IMR-90 (cell line): ENCODE data around the gene LIMCH1. TPM values are rescaled to one million over a fixed set of nuclear protein-coding genes. Genes with fewer than 3 reads are reported as not detected.

Experiments
- ATAC-seq: fragments of 200-7000 bp; cut with Tn5 transposase; 2 replicates; pipeline ENCODE4 v1.9.1; 2020; ENCODE audit warnings: low read depth, mild to moderate bottlenecking, moderate library complexity
- BruUV-seq: library from RNA; stranded (reverse); fragments of 400-500 nt; replicated peaks from 2 replicates; lab custom pipeline; 2021; lab: Mats Ljungman, UMichigan
- CTCF ChIA-PET: fragments of 300-600 bp; formaldehyde crosslinking; extraction: SDS; loops from one replicate; lab custom pipeline; 2021; ENCODE audit warnings: antibody characterized with exemption; lab: Yijun Ruan, JAX
- POLR2A ChIA-PET: fragments of 300-600 bp; sonication (Branson Sonifier 250); formaldehyde crosslinking; loops from one replicate; lab custom pipeline; 2022; ENCODE audit warnings: antibody characterized with exemption; ENCODE audit not compliant: unreplicated experiment; lab: Charles Lee
- DNase-seq: peaks from one replicate; pipeline ENCODE4 v3.0.0; 2013
- H2AFZ ChIP-seq: replicated peaks from 2 replicates; pipeline ENCODE3; 2013; ENCODE audit warnings: low read length, mild to moderate bottlenecking; ENCODE audit not compliant: poor library complexity
- H2AK5ac ChIP-seq: 2 replicates; pipeline ENCODE4 v1.6.1; 2013; ENCODE audit warnings: low read depth, low read length, inconsistent platforms
- H2AK9ac ChIP-seq: replicated peaks from 2 replicates; pipeline ENCODE3; 2013; ENCODE audit warnings: mild to moderate bottlenecking, low read depth, low read length, moderate library complexity; ENCODE audit not compliant: poor library complexity
- H2BK120ac ChIP-seq: 2 replicates; pipeline ENCODE4 v1.6.1; 2013; ENCODE audit warnings: low read depth, low read length, inconsistent platforms
- H2BK15ac ChIP-seq: 3 replicates; pipeline ENCODE4 v1.6.1; 2013; ENCODE audit warnings: low read depth, low read length, inconsistent platforms
- H2BK20ac ChIP-seq: 2 replicates; pipeline ENCODE4 v1.6.1; 2013; ENCODE audit warnings: low read depth, mild to moderate bottlenecking, inconsistent platforms, low read length, moderate library complexity
- H2BK5ac ChIP-seq: 2 replicates; pipeline ENCODE4 v1.6.1; 2013; ENCODE audit warnings: mild to moderate bottlenecking, low read depth, low read length, inconsistent platforms; ENCODE audit not compliant: poor library complexity, severe bottlenecking
- H3K14ac ChIP-seq: replicated peaks from 2 replicates; pipeline ENCODE4 v1.6.1; 2013; ENCODE audit warnings: low read depth, low read length, inconsistent platforms
- H3K18ac ChIP-seq: 2 replicates; pipeline ENCODE4 v1.6.1; 2013; ENCODE audit warnings: low read depth, low read length, control low read depth
- H3K23ac ChIP-seq: 2 replicates; pipeline ENCODE4 v1.6.1; 2013; ENCODE audit warnings: low read depth, low read length, inconsistent platforms
- H3K27ac ChIP-seq: 2 replicates; pipeline ENCODE4 v1.5.1; 2013; ENCODE audit warnings: mild to moderate bottlenecking, control low read depth, low read length; ENCODE audit not compliant: insufficient read depth
- H3K27me3 ChIP-seq: 2 replicates; pipeline ENCODE4 v1.6.1; 2013; ENCODE audit warnings: low read length; ENCODE audit not compliant: control insufficient read depth, insufficient read depth
- H3K36me3 ChIP-seq: 2 replicates; pipeline ENCODE4 v1.6.1; 2013; ENCODE audit warnings: low read length, mixed read lengths; ENCODE audit not compliant: control insufficient read depth, insufficient read depth
- H3K4ac ChIP-seq: 2 replicates; pipeline ENCODE4 v1.6.1; 2013; ENCODE audit warnings: low read depth, low read length, inconsistent platforms
- H3K4me1 ChIP-seq: 2 replicates; pipeline ENCODE4 v1.6.1; 2013; ENCODE audit warnings: low read length, mixed read lengths; ENCODE audit not compliant: control insufficient read depth, insufficient read depth
- H3K4me2 ChIP-seq: 2 replicates; pipeline ENCODE4 v1.6.1; 2013; ENCODE audit warnings: low read depth, mild to moderate bottlenecking, control low read depth, low read length, moderate library complexity
- H3K4me3 ChIP-seq: 2 replicates; pipeline ENCODE4 v1.5.1; 2013; ENCODE audit warnings: low read depth, mild to moderate bottlenecking, control low read depth, low read length, moderate library complexity; ENCODE audit not compliant: insufficient read depth
- H3K56ac ChIP-seq: 2 replicates; pipeline ENCODE4 v1.6.1; 2013; ENCODE audit warnings: low read length, inconsistent platforms; ENCODE audit not compliant: insufficient read depth; ENCODE audit errors: extremely low read depth
- H3K79me1 ChIP-seq, 2 experiments: 2 replicates each; pipeline ENCODE4 v1.6.1; 2013; ENCODE audit warnings: low read length in 2 of 2, inconsistent platforms in 1 of 2, low read depth in 1 of 2
- H3K9ac ChIP-seq: 2 replicates; pipeline ENCODE4 v1.6.1; 2013; ENCODE audit warnings: low read depth, low read length, control low read depth
- H3K9me1 ChIP-seq: 2 replicates; pipeline ENCODE4 v1.6.1; 2013; ENCODE audit warnings: low read length, inconsistent platforms; ENCODE audit not compliant: insufficient read depth
- H3K9me3 ChIP-seq: 2 replicates; pipeline ENCODE4 v1.6.1; 2013; ENCODE audit warnings: low read length; ENCODE audit not compliant: control insufficient read depth, insufficient read depth
- H4K20me1 ChIP-seq: 2 replicates; pipeline ENCODE4 v1.6.1; 2013; ENCODE audit warnings: low read length, inconsistent platforms; ENCODE audit not compliant: insufficient read depth
- H4K5ac ChIP-seq: 2 replicates; pipeline ENCODE4 v1.6.1; 2013; ENCODE audit warnings: mild to moderate bottlenecking, low read depth, low read length, control low read depth
- H4K8ac ChIP-seq, 2 experiments: 2 replicates each; pipeline ENCODE4 v1.6.1; 2013; ENCODE audit warnings: low read depth in 2 of 2, low read length in 2 of 2, control low read depth in 1 of 2, inconsistent platforms in 1 of 2
- H4K91ac ChIP-seq: 2 replicates; pipeline ENCODE4 v1.6.1; 2013; ENCODE audit warnings: low read depth, low read length, inconsistent platforms; ENCODE audit not compliant: insufficient read depth
- BHLHE40 ChIP-seq: fragments of 150-350 bp; IDR thresholded peaks from 2 replicates; pipeline ENCODE4 v1.6.1; 2016; ENCODE audit warnings: mild to moderate bottlenecking, low read depth, low read length
- CHD1 ChIP-seq: IDR thresholded peaks from 2 replicates; pipeline ENCODE4 v1.6.1; 2012; ENCODE audit warnings: low read depth, low read length, improper control_type of control experiment
- ELK1 ChIP-seq: fragments of 150-350 bp; IDR thresholded peaks from 2 replicates; pipeline ENCODE4 v1.6.1; 2016; ENCODE audit warnings: low read depth, mild to moderate bottlenecking, low read length, moderate library complexity, borderline replicate concordance
- MAFK ChIP-seq: IDR thresholded peaks from 2 replicates; pipeline ENCODE4 v1.6.1; 2012; ENCODE audit warnings: low read depth, low read length, improper control_type of control experiment
- MAZ ChIP-seq: IDR thresholded peaks from 2 replicates; pipeline ENCODE4 v1.6.1; 2012; ENCODE audit warnings: low read depth, mild to moderate bottlenecking, low read length, improper control_type of control experiment, moderate library complexity, borderline replicate concordance
- POLR2A ChIP-seq: IDR thresholded peaks from 2 replicates; pipeline ENCODE4 v1.6.1; 2012; ENCODE audit warnings: mild to moderate bottlenecking, low read depth, low read length
- RAD21 ChIP-seq: IDR thresholded peaks from 2 replicates; pipeline ENCODE4 v1.6.1; 2012; ENCODE audit warnings: low read length, improper control_type of control experiment
- RCOR1 ChIP-seq: IDR thresholded peaks from 2 replicates; pipeline ENCODE4 v1.6.1; 2012; ENCODE audit warnings: mild to moderate bottlenecking, low read length, improper control_type of control experiment; ENCODE audit not compliant: insufficient replicate concordance
- RFX5 ChIP-seq: IDR thresholded peaks from 2 replicates; pipeline ENCODE4 v1.8.0; 2012; ENCODE audit warnings: low read depth, mild to moderate bottlenecking, low read length, moderate library complexity
- SMC3 ChIP-seq: fragments of 150-350 bp; IDR thresholded peaks from 2 replicates; pipeline ENCODE4 v1.6.1; 2016; ENCODE audit warnings: low read depth, mild to moderate bottlenecking, antibody characterized with exemption, low read length, moderate library complexity
- WGBS, 2 experiments: methylation state at CpG; one replicate each; pipeline versions ENCODE4 v1.1.5 to v1.1.7; 2013; ENCODE audit warnings: missing lambda C conversion rate in 2 of 2; ENCODE audit not compliant: insufficient read length in 1 of 2; ENCODE audit errors: extremely low coverage in 2 of 2; 5-methylcytosine and 5-hydroxymethylcytosine counted together
- dilution Hi-C: fragments of 300-500 bp; cut with HindIII; formaldehyde crosslinking; loops from one replicate; pipeline ENCODE4 v1.14.3; 2018; ENCODE audit warnings: low sequenced_read_pairs; ENCODE audit not compliant: unreplicated experiment
- in situ Hi-C: fragments of 300-500 bp; cut with MboI; formaldehyde crosslinking; loops from 3 replicates; pipeline ENCODE4 v1.14.3; 2019; ENCODE audit warnings: low sequenced_read_pairs, inconsistent platforms, mixed read lengths
- intact Hi-C: fragments of 100-400 bp; cut with micrococcal nuclease; formaldehyde crosslinking; loops from 2 replicates; pipeline ENCODE4 v1.10.0; 2022
- polyA plus RNA-seq, 3 experiments: library from polyadenylated mRNA; depleted of rRNA; stranded (reverse); fragments of >200 nt; gene quantifications; 2 replicates each; pipeline ENCODE4 v1.2.3, GENCODE V29; 2012; ENCODE audit warnings: low replicate concordance in 1 of 3
- total RNA-seq: library from RNA; depleted of rRNA; stranded (reverse); fragments of >200 nt; gene quantifications from 2 replicates; pipeline ENCODE4 v1.2.3, GENCODE V29; 2012

The LIMCH1 gene
- total and polyA plus RNA-seq, 2 of the 4 experiments (the other 2 are of a cell fraction), result 0.89 to 2.9 TPM

- H4K20me1 ChIP-seq, result no peaks in the 10 kb centered on the region
- WGBS, 2 experiments, result no CpG with 5 or more reads among the region's 5 CpGs
- no TSS peak for BruUV-seq
Observed at GRCh38 chr4:41645728-41646390, 107.9 kb downstream of the LIMCH1 start.

More at GRCh38 chr4:41645728-41646390, 107.9 kb downstream of the LIMCH1 start:
- Histone ChIP-seq H3K23ac (no peak overlapping the region), H2AFZ (no peak overlapping the region), H2BK5ac (no peak overlapping the region), H3K79me1 (no peaks in the 10 kb centered on the region), H3K9me3 (no peaks in the 10 kb centered on the region), H4K91ac (no peak overlapping the region), H2AK5ac (no peak overlapping the region), H2BK120ac (no peak overlapping the region), H2BK15ac (no peak overlapping the region), H2BK20ac (no peak overlapping the region), H3K4me3 (no peak overlapping the region), H3K27ac (no peak overlapping the region), H3K14ac (no peak overlapping the region), H3K9me1 (no peaks in the 10 kb centered on the region), H3K9ac (no peak overlapping the region), H4K5ac (no peak overlapping the region), H3K18ac (no peak overlapping the region), H3K4me1 (no peaks in the 10 kb centered on the region), H3K36me3 (peaks cover 2% of the 10 kb centered on the region; the same call in 1 of the 2 replicates), H3K27me3 (peaks cover 20% of the 10 kb centered on the region), H2AK9ac (no peak overlapping the region), H3K4me2 (no peak overlapping the region), H3K4ac (no peak overlapping the region), H4K8ac (no peak overlapping the region), H3K56ac (no peak overlapping the region)
- ATAC-seq (no peak), DNase-seq (no peak)
- ChIA-PET CTCF (no interaction called here), POLR2A (no interaction called here)
- no peak for TF ChIP-seq RFX5
- no peak for TF ChIP-seq SMC3
- TF ChIP-seq MAZ, result no peak
- no peak for TF ChIP-seq BHLHE40
- no peak for TF ChIP-seq POLR2A
- TF ChIP-seq ELK1, result no peak
- TF ChIP-seq CHD1, result no peak
- no peak for TF ChIP-seq RCOR1
- TF ChIP-seq MAFK, result no peak
- TF ChIP-seq RAD21, result no peak
- in situ Hi-C loops, result no loop called here
- dilution Hi-C loops, result no loop called here
- intact Hi-C loops, result loop anchor here (10.0 kb wide), 1 partner anchor 721 kb away; no protein-coding TSS in a partner anchor
